ENCODE measurements around the gene EXOC7. TPM values are rescaled to one million over a fixed set of nuclear protein-coding genes. Genes with fewer than 3 reads are reported as not detected.

EXOC7 gene
- total and polyA plus RNA-seq, 2 of the 8 experiments (the other 6 are each of a cell fraction or from before 2014, with no cell fraction given): 77.1 to 92.6 TPM

DNA sequence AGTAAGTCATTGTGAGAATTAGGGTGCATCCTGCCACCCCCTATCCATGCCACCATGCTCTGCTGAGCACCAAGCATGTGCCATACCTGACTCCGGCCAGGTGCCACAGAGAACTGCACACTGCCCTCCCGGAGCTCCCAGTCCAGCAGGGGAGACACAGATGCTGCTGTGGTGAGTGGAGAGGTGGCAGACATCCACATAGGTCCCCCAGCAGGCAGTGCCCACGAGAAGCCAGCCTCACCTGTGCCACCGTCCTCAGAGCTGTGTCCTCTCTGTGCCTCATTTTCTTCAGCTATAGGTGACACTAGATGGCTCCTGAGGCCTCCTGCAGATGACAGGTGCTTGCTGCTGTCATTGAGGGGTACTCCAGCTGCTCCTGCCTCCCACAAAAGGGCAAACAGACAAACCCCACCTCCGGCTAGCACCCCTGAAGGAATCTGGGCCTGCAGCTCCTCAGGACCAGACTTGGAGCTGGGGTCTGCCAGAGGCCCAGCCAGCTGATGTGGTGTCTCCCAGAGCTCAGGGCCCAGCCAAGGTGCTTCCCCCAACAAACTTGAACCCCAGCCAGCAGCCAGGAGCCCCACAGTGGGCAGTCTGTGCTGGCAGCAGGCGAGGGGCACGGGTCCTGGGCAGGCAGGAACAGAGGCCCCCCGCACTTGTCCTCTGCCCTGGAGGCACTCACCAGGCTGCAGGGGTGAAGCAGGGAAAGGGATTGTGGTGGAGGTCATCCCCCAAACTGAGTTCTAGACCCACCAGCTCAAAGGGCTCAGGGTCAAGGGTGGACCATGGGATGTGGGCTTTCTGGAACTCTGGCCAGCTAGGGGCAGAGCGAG lies 20.4 kb upstream of the EXOC7 start (continued):
- TF ChIP-seq, protein P1, sequence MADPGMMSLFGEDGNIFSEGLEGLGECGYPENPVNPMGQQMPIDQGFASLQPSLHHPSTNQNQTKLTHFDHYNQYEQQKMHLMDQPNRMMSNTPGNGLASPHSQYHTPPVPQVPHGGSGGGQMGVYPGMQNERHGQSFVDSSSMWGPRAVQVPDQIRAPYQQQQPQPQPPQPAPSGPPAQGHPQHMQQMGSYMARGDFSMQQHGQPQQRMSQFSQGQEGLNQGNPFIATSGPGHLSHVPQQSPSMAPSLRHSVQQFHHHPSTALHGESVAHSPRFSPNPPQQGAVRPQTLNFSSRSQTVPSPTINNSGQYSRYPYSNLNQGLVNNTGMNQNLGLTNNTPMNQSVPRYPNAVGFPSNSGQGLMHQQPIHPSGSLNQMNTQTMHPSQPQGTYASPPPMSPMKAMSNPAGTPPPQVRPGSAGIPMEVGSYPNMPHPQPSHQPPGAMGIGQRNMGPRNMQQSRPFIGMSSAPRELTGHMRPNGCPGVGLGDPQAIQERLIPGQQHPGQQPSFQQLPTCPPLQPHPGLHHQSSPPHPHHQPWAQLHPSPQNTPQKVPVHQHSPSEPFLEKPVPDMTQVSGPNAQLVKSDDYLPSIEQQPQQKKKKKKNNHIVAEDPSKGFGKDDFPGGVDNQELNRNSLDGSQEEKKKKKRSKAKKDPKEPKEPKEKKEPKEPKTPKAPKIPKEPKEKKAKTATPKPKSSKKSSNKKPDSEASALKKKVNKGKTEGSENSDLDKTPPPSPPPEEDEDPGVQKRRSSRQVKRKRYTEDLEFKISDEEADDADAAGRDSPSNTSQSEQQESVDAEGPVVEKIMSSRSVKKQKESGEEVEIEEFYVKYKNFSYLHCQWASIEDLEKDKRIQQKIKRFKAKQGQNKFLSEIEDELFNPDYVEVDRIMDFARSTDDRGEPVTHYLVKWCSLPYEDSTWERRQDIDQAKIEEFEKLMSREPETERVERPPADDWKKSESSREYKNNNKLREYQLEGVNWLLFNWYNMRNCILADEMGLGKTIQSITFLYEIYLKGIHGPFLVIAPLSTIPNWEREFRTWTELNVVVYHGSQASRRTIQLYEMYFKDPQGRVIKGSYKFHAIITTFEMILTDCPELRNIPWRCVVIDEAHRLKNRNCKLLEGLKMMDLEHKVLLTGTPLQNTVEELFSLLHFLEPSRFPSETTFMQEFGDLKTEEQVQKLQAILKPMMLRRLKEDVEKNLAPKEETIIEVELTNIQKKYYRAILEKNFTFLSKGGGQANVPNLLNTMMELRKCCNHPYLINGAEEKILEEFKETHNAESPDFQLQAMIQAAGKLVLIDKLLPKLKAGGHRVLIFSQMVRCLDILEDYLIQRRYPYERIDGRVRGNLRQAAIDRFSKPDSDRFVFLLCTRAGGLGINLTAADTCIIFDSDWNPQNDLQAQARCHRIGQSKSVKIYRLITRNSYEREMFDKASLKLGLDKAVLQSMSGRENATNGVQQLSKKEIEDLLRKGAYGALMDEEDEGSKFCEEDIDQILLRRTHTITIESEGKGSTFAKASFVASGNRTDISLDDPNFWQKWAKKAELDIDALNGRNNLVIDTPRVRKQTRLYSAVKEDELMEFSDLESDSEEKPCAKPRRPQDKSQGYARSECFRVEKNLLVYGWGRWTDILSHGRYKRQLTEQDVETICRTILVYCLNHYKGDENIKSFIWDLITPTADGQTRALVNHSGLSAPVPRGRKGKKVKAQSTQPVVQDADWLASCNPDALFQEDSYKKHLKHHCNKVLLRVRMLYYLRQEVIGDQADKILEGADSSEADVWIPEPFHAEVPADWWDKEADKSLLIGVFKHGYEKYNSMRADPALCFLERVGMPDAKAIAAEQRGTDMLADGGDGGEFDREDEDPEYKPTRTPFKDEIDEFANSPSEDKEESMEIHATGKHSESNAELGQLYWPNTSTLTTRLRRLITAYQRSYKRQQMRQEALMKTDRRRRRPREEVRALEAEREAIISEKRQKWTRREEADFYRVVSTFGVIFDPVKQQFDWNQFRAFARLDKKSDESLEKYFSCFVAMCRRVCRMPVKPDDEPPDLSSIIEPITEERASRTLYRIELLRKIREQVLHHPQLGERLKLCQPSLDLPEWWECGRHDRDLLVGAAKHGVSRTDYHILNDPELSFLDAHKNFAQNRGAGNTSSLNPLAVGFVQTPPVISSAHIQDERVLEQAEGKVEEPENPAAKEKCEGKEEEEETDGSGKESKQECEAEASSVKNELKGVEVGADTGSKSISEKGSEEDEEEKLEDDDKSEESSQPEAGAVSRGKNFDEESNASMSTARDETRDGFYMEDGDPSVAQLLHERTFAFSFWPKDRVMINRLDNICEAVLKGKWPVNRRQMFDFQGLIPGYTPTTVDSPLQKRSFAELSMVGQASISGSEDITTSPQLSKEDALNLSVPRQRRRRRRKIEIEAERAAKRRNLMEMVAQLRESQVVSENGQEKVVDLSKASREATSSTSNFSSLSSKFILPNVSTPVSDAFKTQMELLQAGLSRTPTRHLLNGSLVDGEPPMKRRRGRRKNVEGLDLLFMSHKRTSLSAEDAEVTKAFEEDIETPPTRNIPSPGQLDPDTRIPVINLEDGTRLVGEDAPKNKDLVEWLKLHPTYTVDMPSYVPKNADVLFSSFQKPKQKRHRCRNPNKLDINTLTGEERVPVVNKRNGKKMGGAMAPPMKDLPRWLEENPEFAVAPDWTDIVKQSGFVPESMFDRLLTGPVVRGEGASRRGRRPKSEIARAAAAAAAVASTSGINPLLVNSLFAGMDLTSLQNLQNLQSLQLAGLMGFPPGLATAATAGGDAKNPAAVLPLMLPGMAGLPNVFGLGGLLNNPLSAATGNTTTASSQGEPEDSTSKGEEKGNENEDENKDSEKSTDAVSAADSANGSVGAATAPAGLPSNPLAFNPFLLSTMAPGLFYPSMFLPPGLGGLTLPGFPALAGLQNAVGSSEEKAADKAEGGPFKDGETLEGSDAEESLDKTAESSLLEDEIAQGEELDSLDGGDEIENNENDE (IDR thresholded peaks at IDR 0.05; ENCODE audit: insufficient replicate concordance, low read length): no peak
- TF ChIP-seq, protein P2, sequence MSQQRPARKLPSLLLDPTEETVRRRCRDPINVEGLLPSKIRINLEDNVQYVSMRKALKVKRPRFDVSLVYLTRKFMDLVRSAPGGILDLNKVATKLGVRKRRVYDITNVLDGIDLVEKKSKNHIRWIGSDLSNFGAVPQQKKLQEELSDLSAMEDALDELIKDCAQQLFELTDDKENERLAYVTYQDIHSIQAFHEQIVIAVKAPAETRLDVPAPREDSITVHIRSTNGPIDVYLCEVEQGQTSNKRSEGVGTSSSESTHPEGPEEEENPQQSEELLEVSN (IDR thresholded peaks at IDR 0.05): no peak
- TF ChIP-seq JUND (IDR thresholded peaks at IDR 0.05; ENCODE audit: low read length) (no peak), EZH2 (IDR thresholded peaks at IDR 0.05; ENCODE audit: low read depth, low read length, severe bottlenecking) (no peak), GTF2F1 (IDR thresholded peaks at IDR 0.05; ENCODE audit: borderline replicate concordance, low read depth, low read length) (no peak), HDAC6 (IDR thresholded peaks at IDR 0.05; ENCODE audit: low read depth, low read length) (no peak)
- TF ChIP-seq, protein P3, sequence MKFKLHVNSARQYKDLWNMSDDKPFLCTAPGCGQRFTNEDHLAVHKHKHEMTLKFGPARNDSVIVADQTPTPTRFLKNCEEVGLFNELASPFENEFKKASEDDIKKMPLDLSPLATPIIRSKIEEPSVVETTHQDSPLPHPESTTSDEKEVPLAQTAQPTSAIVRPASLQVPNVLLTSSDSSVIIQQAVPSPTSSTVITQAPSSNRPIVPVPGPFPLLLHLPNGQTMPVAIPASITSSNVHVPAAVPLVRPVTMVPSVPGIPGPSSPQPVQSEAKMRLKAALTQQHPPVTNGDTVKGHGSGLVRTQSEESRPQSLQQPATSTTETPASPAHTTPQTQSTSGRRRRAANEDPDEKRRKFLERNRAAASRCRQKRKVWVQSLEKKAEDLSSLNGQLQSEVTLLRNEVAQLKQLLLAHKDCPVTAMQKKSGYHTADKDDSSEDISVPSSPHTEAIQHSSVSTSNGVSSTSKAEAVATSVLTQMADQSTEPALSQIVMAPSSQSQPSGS (IDR thresholded peaks at IDR 0.05; ENCODE audit: low read length): no peak

Measured in H1 (cell line).